PC-9 (cell line): ENCODE measurements around the gene NOXA1. TPM values are rescaled to one million over a fixed set of nuclear protein-coding genes. Genes with fewer than 3 reads are reported as not detected.
"Not testable (repeated sequence)": the region's sequence is repeated elsewhere in the genome, so short reads cannot be mapped to it uniquely, and the experiment has no call there.

ENCODE experiments used
- BruUV-seq: library from RNA; stranded (reverse); fragments of 400-500 nt; replicated peaks from 2 replicates; lab custom pipeline; 2021; lab: Mats Ljungman, UMichigan
- CTCF ChIA-PET: fragments of 300-600 bp; sonication (Branson Sonifier 250); formaldehyde crosslinking; loops from one replicate; lab custom pipeline; 2022; ENCODE audit warnings: antibody characterized with exemption; lab: Charles Lee
- POLR2A ChIA-PET: fragments of 300-600 bp; sonication (Branson Sonifier 250); formaldehyde crosslinking; loops from one replicate; lab custom pipeline; 2022; ENCODE audit warnings: antibody characterized with exemption; ENCODE audit not compliant: unreplicated experiment; lab: Charles Lee
- DNase-seq, 2 experiments: peaks; one replicate each; pipeline versions ENCODE4 v3.0.0 to v3.0.0-alpha.2; 2015 to 2022; ENCODE audit warnings: mixed read lengths in 1 of 2
- H2AFZ ChIP-seq: fragments of 200-600 bp; sonication (generic); 2 replicates; pipeline ENCODE4 v1.8.1; 2017; ENCODE audit warnings: antibody characterized with exemption
- H3F3A ChIP-seq: fragments of 200-600 bp; sonication (generic); 2 replicates; pipeline ENCODE4 v1.8.1; 2017; ENCODE audit warnings: antibody characterized with exemption, mild to moderate bottlenecking, low read depth; ENCODE audit not compliant: insufficient read depth
- H3K27ac ChIP-seq: fragments of 200-600 bp; sonication (generic); 2 replicates; pipeline ENCODE4 v1.6.1; 2016; ENCODE audit warnings: mixed run types
- H3K27me3 ChIP-seq: fragments of 200-600 bp; sonication (generic); 2 replicates; pipeline ENCODE4 v1.6.1; 2016; ENCODE audit warnings: low read depth, mixed run types; ENCODE audit not compliant: insufficient read depth
- H3K36me3 ChIP-seq: fragments of 200-600 bp; sonication (generic); 2 replicates; pipeline ENCODE4 v1.6.1; 2016; ENCODE audit warnings: low read depth, mixed run types
- H3K4me1 ChIP-seq: fragments of 200-600 bp; sonication (generic); replicated peaks from 2 replicates; pipeline ENCODE4 v1.6.1; 2016; ENCODE audit warnings: mixed run types; ENCODE audit not compliant: insufficient read depth
- H3K4me2 ChIP-seq: fragments of 200-600 bp; sonication (generic); 2 replicates; pipeline ENCODE4 v1.6.1; 2017; ENCODE audit warnings: mixed run types
- H3K4me3 ChIP-seq: fragments of 200-600 bp; sonication (generic); 2 replicates; pipeline ENCODE4 v1.6.1; 2016; ENCODE audit warnings: mixed run types
- H3K79me2 ChIP-seq: fragments of 200-600 bp; sonication (generic); 2 replicates; pipeline ENCODE4 v1.6.1; 2017; ENCODE audit warnings: low read depth, mixed run types
- H3K9me2 ChIP-seq: fragments of 200-600 bp; sonication (generic); 2 replicates; pipeline ENCODE4 v1.8.1; 2017; ENCODE audit warnings: mild to moderate bottlenecking; ENCODE audit not compliant: insufficient read depth
- H3K9me3 ChIP-seq: fragments of 200-600 bp; sonication (generic); 2 replicates; pipeline ENCODE4 v1.8.1; 2016; ENCODE audit warnings: low read depth; ENCODE audit not compliant: insufficient read depth
- H4K20me1 ChIP-seq: fragments of 200-600 bp; sonication (generic); 2 replicates; pipeline ENCODE4 v1.8.1; 2017; ENCODE audit not compliant: insufficient read depth
- CTCF ChIP-seq: fragments of 200-600 bp; sonication (generic); conservative IDR thresholded peaks from 2 replicates; pipeline ENCODE4 v1.6.1; 2017; ENCODE audit warnings: mixed run types, antibody characterized with exemption, mild to moderate bottlenecking, moderate library complexity
- EZH2 ChIP-seq: fragments of 200-600 bp; sonication (generic); IDR thresholded peaks from 2 replicates; pipeline ENCODE4 v1.8.0; 2017; ENCODE audit warnings: antibody characterized with exemption, low read depth
- intact Hi-C: fragments of 100-400 bp; cut with micrococcal nuclease; formaldehyde crosslinking; loops from one replicate; pipeline ENCODE4 v1.10.0; 2022; ENCODE audit not compliant: unreplicated experiment
- total RNA-seq: library from RNA; stranded (reverse); gene quantifications from 2 replicates; pipeline ENCODE4 v1.2.3, GENCODE V29; 2021

NOXA1 gene
- total RNA-seq, 1 experiment from 2014 or later = 10.5 TPM

GRCh38 chr9:137451264-137452005 lies 28.2 kb downstream of the NOXA1 start:
- BruUV-seq, POLR2A ChIA-PET, H3K4me3 ChIP-seq, H3K9me2 ChIP-seq, H3K9me3 ChIP-seq, DNase-seq, H2AFZ ChIP-seq, H3K27ac ChIP-seq, H3K4me1 ChIP-seq, H3K36me3 ChIP-seq, CTCF ChIA-PET, H3K27me3 ChIP-seq, H3K79me2 ChIP-seq, H4K20me1 ChIP-seq, intact Hi-C loops, H3F3A ChIP-seq, H3K4me2 ChIP-seq: not testable (repeated sequence)

DNA sequence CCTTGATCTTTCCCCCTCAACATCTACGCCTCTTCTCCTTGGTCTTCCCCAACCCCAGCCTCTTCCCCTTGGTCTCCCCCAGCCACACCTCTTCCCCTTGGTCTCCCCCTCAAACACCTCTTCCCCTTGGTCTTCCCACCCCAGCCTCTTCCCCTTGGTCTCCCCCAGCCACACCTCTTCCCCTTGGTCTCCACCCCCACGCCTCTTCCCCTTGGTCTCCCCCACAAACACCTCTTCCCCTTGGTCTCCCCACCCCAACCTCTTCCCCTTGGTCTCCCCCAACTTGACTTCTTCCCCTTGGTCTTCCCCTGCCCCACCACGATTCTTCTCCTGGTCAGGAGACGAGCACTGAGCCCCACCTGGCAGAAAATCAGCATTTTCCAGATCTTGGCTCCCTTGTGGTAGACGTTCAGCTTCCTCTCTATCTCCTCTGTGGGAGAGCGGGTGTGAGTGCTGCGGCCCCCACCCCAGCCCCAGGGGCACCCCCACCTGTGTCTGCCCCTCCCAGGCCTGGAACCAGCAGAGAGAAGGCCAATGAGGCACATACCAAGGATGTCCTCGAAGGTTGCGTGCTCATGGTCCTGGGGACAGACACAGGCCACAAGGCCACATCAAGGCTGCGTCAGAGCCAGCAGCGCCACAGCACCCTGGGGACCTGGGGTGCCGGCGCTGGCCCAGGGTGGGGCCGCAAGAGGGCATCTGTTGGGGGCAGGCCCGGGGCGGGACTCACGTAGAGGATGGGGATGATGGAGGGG lies 29.0 kb downstream of the NOXA1 start:
- H3K4me2 ChIP-seq = no peak overlapping the region
- DNase-seq = no peak
- ChIA-PET POLR2A (no interaction called here), CTCF (no interaction called here)
- H3K27ac ChIP-seq = no peak overlapping the region
- no peaks in the 10 kb centered on the region for H3K79me2 ChIP-seq
- intact Hi-C loops = no loop called here
- no peak overlapping the region for H3K4me3 ChIP-seq
- H4K20me1 ChIP-seq = no peaks in the 10 kb centered on the region
- H3K4me1 ChIP-seq = no peaks in the 10 kb centered on the region
- BruUV-seq = no TSS peak
- H3K27me3 ChIP-seq = no peaks in the 10 kb centered on the region
- H3K36me3 ChIP-seq = peaks cover 3% of the 10 kb centered on the region; the same call in 1 of the 2 replicates
- H3F3A ChIP-seq = peaks cover 9% of the 10 kb centered on the region; the same call in 1 of the 2 replicates
- TF ChIP-seq CTCF (no peak), EZH2 (no peak)
- H3K9me3 ChIP-seq = no peaks in the 10 kb centered on the region
- no peaks in the 10 kb centered on the region for H3K9me2 ChIP-seq
- H2AFZ ChIP-seq = no peak overlapping the region

- Histone ChIP-seq H3K27me3 (no peaks in the 10 kb centered on the region), H3K4me1 (no peaks in the 10 kb centered on the region), H3K27ac (no peak overlapping the region), H3K4me2 (no peak overlapping the region), H2AFZ (no peak overlapping the region), H4K20me1 (no peaks in the 10 kb centered on the region), H3K9me3 (no peaks in the 10 kb centered on the region), H3F3A (peaks cover 9% of the 10 kb centered on the region; the same call in 1 of the 2 replicates), H3K4me3 (no peak overlapping the region), H3K79me2 (0 out of 2 replicates have a peak, but pooled peaks cover 2% of the 10 kb centered on the region), H3K9me2 (no peaks in the 10 kb centered on the region), H3K36me3 (peaks cover 3% of the 10 kb centered on the region; the same call in 1 of the 2 replicates)
- intact Hi-C loops = no loop called here
- no TSS peak for BruUV-seq
- POLR2A ChIA-PET = interaction anchor here (0.6 kb wide), 1 partner anchor 193 kb away, joined by 7 read pairs; no protein-coding TSS in a partner anchor
- TF ChIP-seq EZH2 (no peak), CTCF (no peak)
- CTCF ChIA-PET = interaction anchor here (0.6 kb wide), 1 partner anchor 99 kb away, joined by 16 read pairs; the partner anchor contains the start of gene MRPL41
- no peak for DNase-seq
These were observed 29.8 kb downstream of the NOXA1 start for GRCh38 chr9:137452761-137453642.
